ENCODE measurements around the gene CLIC4.
"Not testable (repeated sequence)": the region's sequence is repeated elsewhere in the genome, so short reads cannot be mapped to it uniquely, and the experiment has no call there.

CLIC4 gene

GRCh38 chr1:24775916-24776315, 30.7 kb downstream of the CLIC4 start:
- DNase-seq, result no peak

GRCh38 chr1:24776821-24777220, 31.6 kb downstream of the CLIC4 start:
- DNase-seq, result no peak

GRCh38 chr1:24778141-24778540, 32.9 kb downstream of the CLIC4 start:
- no peak for DNase-seq

- not testable (repeated sequence) for DNase-seq
Measured at GRCh38 chr1:24779199-24779598, 34.0 kb downstream of the CLIC4 start.

GRCh38 chr1:24779689-24780464, 34.6 kb downstream of the CLIC4 start:
- DNase-seq, result no peak

- not testable (repeated sequence) for DNase-seq
Measured at GRCh38 chr1:24780626-24781025, 35.4 kb downstream of the CLIC4 start.

GRCh38 chr1:24782689-24783088, 37.4 kb downstream of the CLIC4 start:
- DNase-seq, result no peak

- no peak for DNase-seq
Measured at GRCh38 chr1:24783713-24784112, 38.5 kb downstream of the CLIC4 start.

GRCh38 chr1:24786191-24786590, 40.9 kb downstream of the CLIC4 start:
- DNase-seq, result no peak

GRCh38 chr1:24790490-24790889, 45.2 kb downstream of the CLIC4 start:
- no peak for DNase-seq

- DNase-seq, result no peak
Measured at GRCh38 chr1:24793447-24794129, 48.3 kb downstream of the CLIC4 start.

GRCh38 chr1:24794130-24794502, 48.9 kb downstream of the CLIC4 start:
- not testable (repeated sequence) for DNase-seq

GRCh38 chr1:24795236-24795635, 50.0 kb downstream of the CLIC4 start:
- DNase-seq, result no peak

- DNase-seq, result no peak
Measured at GRCh38 chr1:24796524-24796923, 51.3 kb downstream of the CLIC4 start.

GRCh38 chr1:24799242-24799641, 54.0 kb downstream of the CLIC4 start:
- DNase-seq, result not testable (repeated sequence)

GRCh38 chr1:24801176-24801575, 55.9 kb downstream of the CLIC4 start:
- no peak for DNase-seq

GRCh38 chr1:24803220-24803619, 58.0 kb downstream of the CLIC4 start:
- DNase-seq, result no peak

GRCh38 chr1:24803987-24804530, 58.8 kb downstream of the CLIC4 start:
- no peak for DNase-seq

GRCh38 chr1:24805534-24806301, 60.5 kb downstream of the CLIC4 start:
- DNase-seq, result no peak

GRCh38 chr1:24806588-24806987, 61.3 kb downstream of the CLIC4 start:
- no peak for DNase-seq

- not testable (repeated sequence) for DNase-seq
Measured at GRCh38 chr1:24811494-24811893, 66.2 kb downstream of the CLIC4 start.

- DNase-seq, result not testable (repeated sequence)
Measured at GRCh38 chr1:24820221-24820620, 75.0 kb downstream of the CLIC4 start.

GRCh38 chr1:24822887-24823286, 77.6 kb downstream of the CLIC4 start:
- DNase-seq, result no peak
